Measurements from ENCODE around the gene TMEM108.

DNA sequence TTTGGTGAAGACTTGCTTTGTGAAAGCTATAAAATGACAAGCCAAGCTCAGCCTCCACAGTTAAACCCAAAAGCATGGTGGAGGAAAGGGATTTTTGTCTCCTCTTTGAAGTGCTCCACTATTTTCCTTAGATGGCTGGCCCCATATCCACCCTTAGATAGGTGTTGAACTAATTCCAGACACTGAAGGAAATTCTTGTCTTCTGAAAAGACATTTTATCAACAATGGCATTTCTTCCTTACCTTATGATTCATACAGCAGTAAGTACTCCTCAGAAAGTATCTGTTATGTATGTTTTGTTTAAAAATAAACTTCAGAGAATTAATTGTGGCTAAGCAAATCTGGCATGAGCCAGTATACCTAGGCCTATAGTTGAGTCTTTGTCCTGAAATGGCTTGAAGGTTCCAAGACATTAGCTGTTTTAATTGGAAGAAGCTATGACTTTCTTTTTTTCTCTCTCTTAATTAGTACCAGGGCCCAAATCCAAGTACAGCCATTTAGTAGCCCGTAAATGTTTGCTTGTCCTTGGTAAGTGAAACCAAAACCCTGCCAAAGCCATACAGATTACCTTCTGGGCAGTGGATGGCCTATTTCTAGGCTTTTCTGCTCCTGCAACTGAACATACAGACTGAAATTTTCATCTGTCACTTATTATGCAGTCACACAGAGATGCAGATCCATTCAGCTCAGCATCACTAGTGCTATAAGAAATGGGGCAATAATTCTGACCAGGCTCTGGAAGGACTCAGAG is 356.5 kb downstream of the TMEM108 start:
- TF ChIP-seq, protein P1, sequence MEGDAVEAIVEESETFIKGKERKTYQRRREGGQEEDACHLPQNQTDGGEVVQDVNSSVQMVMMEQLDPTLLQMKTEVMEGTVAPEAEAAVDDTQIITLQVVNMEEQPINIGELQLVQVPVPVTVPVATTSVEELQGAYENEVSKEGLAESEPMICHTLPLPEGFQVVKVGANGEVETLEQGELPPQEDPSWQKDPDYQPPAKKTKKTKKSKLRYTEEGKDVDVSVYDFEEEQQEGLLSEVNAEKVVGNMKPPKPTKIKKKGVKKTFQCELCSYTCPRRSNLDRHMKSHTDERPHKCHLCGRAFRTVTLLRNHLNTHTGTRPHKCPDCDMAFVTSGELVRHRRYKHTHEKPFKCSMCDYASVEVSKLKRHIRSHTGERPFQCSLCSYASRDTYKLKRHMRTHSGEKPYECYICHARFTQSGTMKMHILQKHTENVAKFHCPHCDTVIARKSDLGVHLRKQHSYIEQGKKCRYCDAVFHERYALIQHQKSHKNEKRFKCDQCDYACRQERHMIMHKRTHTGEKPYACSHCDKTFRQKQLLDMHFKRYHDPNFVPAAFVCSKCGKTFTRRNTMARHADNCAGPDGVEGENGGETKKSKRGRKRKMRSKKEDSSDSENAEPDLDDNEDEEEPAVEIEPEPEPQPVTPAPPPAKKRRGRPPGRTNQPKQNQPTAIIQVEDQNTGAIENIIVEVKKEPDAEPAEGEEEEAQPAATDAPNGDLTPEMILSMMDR (IDR thresholded peaks at IDR 0.05) = no peak
- TF ChIP-seq POLR2A (IDR thresholded peaks at IDR 0.05) = no peak
